GM11168 (cell line): ENCODE data around the gene CRCP.
"Not testable (repeated sequence)": the region's sequence is repeated elsewhere in the genome, so short reads cannot be mapped to it uniquely, and the experiment has no call there.

Source experiments
- in situ Hi-C: fragments of 300-500 bp; cut with MboI; formaldehyde crosslinking; loops from one replicate; pipeline ENCODE4 v1.12.0; 2022; ENCODE audit warnings: low sequenced_read_pairs; ENCODE audit not compliant: unreplicated experiment

CRCP gene

GRCh38 chr7:66114743-66115649, at the start of gene CRCP:
CRCP (plus strand) TSS chr7:66114847; CDS start chr7:66114963, 116 bp downstream.
- in situ Hi-C loops, result no loop called here

- in situ Hi-C loops, result no loop called here
Measured at GRCh38 chr7:66069732-66070131, 44.9 kb upstream of the CRCP start.

GRCh38 chr7:66070222-66070621, 44.4 kb upstream of the CRCP start:
- in situ Hi-C loops, result no loop called here

GRCh38 chr7:66072208-66072607, 42.4 kb upstream of the CRCP start:
- in situ Hi-C loops, result not testable (repeated sequence)

GRCh38 chr7:66075590-66076461, 38.8 kb upstream of the CRCP start, which contains the start of gene ASL:
ASL (plus strand) TSS chr7:66075819; CDS start chr7:66076082, 263 bp downstream.
- in situ Hi-C loops, result no loop called here

DNA sequence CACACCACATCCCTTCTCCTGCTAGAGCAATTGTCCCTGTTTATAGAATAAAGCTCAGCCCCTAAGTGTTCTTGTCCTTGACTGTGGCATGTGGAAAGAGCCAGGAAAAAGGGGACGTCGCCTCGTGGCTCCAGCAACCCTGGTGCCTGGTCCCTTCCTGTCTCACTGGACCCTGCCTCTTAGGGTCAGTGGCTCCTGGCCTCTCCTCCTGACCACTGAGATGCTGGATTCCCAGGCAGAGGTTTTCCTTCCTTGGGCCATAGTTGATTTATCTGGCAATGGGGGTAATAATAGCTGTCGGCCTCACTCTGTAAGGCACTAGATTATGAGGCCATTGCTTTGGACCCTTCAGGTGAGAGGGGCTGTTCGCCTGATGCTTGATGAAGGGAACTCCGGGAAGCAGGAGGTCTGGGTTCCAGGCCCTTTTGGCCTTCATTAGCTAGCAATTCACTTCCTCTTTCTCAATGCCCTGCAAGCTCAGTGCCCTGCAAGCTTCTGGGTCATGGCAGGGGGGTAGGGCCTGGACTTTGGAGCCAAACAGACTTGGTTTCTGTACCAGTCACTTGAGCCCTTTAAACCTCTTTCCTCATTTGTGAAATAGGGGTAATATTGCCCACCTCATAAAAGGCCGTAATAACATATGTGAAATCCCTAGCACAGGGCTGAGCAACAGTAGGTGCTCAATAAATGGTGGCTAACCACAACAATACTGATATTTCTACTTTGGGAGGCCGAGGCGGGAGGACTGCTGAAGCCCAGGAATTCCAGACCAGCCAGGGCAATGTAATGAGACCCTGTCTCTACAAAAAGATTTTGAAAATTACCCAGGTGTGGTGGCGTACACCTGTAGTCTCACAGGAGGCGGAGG, 38.0 kb upstream of the CRCP start:
- in situ Hi-C loops, result no loop called here

DNA sequence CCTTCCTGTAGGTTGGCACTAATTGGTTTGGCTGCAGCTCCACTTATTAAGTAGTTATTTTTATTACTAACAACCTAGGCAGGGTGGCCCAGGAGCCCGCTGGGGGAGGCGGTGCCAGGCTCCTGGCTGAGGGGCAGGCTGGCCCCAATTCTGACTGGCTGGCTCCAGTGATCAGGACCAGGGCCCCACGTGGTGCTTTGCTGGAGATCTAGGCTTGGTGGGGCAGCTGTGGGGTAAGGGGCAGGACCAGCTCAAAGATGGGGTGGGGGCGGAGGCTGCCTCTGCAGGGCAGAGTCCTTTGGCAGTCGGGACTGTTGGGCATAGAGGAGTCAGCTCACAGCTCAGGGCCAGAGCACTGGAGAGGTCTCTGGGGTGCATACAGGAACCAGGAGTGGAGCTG, 36.6 kb upstream of the CRCP start:
- in situ Hi-C loops, result no loop called here

DNA sequence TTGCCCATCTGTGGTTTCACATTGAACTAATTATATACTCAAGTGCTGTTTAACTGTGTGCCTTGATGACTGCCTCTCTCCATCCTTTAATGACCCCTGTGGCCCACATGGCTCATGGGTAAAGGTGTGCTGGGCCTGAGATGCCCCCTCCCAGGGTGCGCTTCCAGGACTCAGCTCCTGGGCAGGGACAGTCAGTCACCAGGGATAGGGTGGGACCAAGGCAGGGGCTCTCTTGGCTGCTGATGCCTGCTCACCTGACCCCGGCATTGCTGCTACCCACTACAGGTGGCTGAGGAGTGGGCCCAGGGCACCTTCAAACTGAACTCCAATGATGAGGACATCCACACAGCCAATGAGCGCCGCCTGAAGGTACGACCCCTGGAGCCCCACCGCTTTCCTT, 32.6 kb upstream of the CRCP start:
- in situ Hi-C loops, result no loop called here

GRCh38 chr7:66082886-66083415, 31.7 kb upstream of the CRCP start:
- in situ Hi-C loops, result no loop called here

- in situ Hi-C loops, result no loop called here
Measured at GRCh38 chr7:66083677-66084076, 31.0 kb upstream of the CRCP start.

DNA sequence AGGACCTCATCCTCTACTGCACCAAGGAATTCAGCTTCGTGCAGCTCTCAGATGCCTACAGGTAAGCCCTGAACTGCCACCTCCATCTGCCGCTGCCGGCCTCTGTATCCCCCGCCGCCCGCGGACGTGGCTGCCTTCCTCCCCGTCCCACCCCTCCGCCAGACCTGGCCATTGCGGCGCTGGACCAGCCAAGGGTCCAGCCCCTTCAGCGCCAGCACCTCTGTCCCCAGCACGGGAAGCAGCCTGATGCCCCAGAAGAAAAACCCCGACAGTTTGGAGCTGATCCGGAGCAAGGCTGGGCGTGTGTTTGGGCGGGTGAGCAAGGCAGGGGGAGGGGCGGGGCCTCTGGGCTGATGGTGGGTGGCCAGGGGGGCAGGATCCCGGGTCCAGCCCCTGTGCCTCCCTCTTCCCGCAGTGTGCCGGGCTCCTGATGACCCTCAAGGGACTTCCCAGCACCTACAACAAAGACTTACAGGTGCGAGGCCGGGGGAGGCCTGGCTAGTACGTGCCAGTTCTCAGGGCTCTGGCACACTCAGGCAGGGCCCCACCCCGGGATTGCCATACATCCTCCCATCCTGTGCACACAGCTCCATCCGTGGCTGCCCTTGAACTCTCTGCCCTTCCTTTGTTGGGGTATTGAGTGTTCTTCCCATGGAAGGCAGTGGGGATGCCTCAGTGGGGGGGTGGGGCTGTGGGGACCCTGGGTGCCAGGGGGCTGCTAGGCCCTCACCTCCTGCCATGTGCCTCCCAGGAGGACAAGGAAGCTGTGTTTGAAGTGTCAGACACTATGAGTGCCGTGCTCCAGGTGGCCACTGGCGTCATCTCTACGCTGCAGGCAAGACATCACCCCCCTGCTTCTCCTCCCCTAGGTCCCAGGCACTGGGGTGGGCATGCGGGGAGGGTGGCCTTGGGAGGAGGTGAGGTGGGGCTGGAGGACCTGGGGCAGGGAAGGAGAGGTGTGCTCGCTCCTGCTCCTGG, 25.5 kb upstream of the CRCP start:
- in situ Hi-C loops, result no loop called here

DNA sequence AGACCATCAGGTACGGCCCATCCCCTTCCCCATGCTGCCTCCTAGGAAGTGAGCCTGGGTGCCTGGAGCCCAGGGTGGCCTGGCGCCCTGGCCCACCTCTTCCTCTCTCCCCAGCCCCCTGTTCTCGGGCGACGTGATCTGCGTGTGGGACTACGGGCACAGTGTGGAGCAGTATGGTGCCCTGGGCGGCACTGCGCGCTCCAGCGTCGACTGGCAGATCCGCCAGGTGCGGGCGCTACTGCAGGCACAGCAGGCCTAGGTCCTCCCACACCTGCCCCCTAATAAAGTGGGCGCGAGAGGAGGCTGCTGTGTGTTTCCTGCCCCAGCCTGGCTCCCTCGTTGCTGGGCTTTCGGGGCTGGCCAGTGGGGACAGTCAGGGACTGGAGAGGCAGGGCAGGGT, 22.0 kb upstream of the CRCP start:
- in situ Hi-C loops, result no loop called here

GRCh38 chr7:66095010-66095409, 19.6 kb upstream of the CRCP start:
- in situ Hi-C loops, result no loop called here

GRCh38 chr7:66099232-66099550, 15.5 kb upstream of the CRCP start:
- in situ Hi-C loops, result no loop called here

DNA sequence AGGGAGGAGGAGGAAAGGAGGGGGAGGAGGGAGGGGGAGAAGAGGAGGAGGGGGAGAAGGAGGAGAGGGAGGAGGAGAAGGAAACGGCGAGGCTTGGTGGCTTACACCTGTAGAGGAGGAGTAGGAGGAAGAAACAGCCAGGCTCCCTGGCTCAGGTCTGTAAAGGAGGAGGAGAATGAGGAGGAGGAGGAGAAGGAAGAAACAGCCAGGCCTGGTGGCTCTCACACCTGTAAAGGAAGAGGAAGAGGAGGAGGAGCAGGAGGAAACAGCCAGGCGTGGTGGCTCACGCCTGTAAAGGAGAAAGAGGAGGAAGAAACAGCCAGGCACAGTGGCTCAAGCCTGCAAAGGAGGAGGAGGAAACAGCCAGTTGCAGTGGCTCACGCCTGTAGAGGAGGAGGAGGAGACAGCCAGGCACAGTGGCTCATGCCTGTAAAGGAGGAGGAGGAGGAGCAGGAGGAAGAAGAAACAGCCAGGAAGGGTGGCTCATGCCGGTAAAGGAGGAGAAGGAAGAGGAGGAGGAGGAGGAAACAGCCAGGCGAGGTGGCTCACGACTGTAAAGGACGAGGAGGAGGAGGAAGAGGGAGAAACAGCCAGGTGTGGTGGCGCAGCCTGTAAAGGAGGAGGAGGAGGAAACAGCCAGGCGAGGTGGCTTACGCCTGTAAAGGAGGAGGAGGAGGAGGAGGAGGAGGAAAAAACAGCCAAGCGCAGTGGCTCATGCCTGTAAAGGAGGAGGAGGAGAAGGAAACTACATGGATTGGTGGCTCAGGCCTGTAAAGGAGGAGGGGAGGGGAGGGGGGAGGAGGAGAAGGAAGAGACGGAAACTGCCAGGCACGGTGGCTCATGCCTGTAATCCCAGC, 14.9 kb upstream of the CRCP start:
- in situ Hi-C loops, result no loop called here

GRCh38 chr7:66100408-66101050, 14.1 kb upstream of the CRCP start:
- in situ Hi-C loops, result no loop called here

- in situ Hi-C loops, result not testable (repeated sequence)
Measured at GRCh38 chr7:66102168-66102567, 12.5 kb upstream of the CRCP start.

- in situ Hi-C loops, result not testable (repeated sequence)
Measured at GRCh38 chr7:66103994-66104393, 10.7 kb upstream of the CRCP start.
